ENCODE data around the gene ARL5C. TPM values are rescaled to one million over a fixed set of nuclear protein-coding genes. Genes with fewer than 3 reads are reported as not detected.

The ARL5C gene
- total RNA-seq (not detected), polyA plus RNA-seq (not detected)

DNA sequence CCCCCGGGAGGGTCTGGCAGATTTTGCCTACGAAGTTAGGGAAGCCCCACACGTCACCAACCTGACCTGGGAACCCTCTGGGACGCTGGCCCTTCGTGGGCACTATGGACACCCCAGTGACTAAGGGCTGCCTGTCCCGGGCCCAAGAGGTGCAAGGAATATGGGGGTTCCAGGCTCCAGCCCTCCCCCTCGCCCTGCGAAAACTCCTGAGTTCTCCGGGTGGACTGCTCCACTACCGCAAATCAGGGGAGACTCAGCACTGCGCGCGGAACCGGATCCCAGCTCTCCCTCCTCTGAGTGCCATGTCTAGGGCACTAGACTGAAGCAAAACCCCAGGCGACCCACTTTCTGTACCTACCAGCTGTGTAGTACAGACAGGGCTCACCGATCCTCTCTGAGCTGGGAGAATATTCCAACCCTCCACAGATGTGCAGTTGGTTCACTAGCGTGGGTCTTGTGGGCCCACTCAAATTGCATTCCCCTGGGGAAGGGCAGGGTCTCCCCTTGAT, at the start of gene ARL5C:
ARL5C (minus strand) TSS at position 321 of the 509 bp plus-strand sequence. CDS start 401 bp downstream, outside the sequence.
- H3K4me1 Mint-ChIP-seq = peaks cover 8 to 29% (median 16%) of the 10 kb centered on the region in 4 donors
- H3K27me3 Mint-ChIP-seq = peaks cover 14 to 17% of the 10 kb centered on the region in 2 donors
- Histone ChIP-seq H3K9me3 (ENCODE audit: control insufficient read depth in 1 of 2, low read length in 2 of 2) (no peaks in the 10 kb centered on the region), H3K4me3 (ENCODE audit: low read length in 2 of 2) (peak within 1 kb of the TSS; percentile 61), H3K4me1 (ENCODE audit: insufficient read depth, low read length) (peaks cover 24% of the 10 kb centered on the region), H3K27ac (ENCODE audit: low read depth, low read length) (peak within 1 kb of the TSS; percentile 28), H3K27me3 (ENCODE audit: insufficient read depth, low read length) (no peaks in the 10 kb centered on the region), H3K36me3 (ENCODE audit: insufficient read depth, low read length) (no peaks in the 10 kb centered on the region)
- ChIA-PET POLR2A (ENCODE audit: partially characterized antibody) (interaction anchor here (0.6 to 3.5 kb wide), 3 partner anchors 9 to 34 kb away, joined by 3 to 35 read pairs (median 8); partner anchors contain the start of gene RPL19), CTCF (ENCODE audit: partially characterized antibody) (interaction anchor here (1.2 to 7.3 kb wide), 10 partner anchors 10 to 242 kb away, joined by 4 to 106 read pairs (median 26); partner anchors contain the start of gene PLXDC1)
- peaks cover 0 to 2% (median 0%) of the 10 kb centered on the region in 8 donors for H3K9me3 Mint-ChIP-seq
- no peaks in the 10 kb centered on the region for H3K36me3 Mint-ChIP-seq
- H3K27ac Mint-ChIP-seq = peak within 1 kb of the TSS in 2 of 7 donors; percentile 12 to 78
- intact Hi-C loops (cut with micrococcal nuclease) = no loop called here
- H3K4me3 Mint-ChIP-seq = peak within 1 kb of the TSS; percentile 86 to 96 (median 90)
- no peak for DNase-seq

- no peaks in the 10 kb centered on the region for H3K27me3 ChIP-seq (ENCODE audit: insufficient read depth, low read length)
- peaks cover 8 to 12% of the 10 kb centered on the region in 2 donors for H3K27me3 Mint-ChIP-seq
- H3K9me3 ChIP-seq (ENCODE audit: control insufficient read depth in 1 of 2, low read length in 2 of 2) = no peaks in the 10 kb centered on the region
- no peaks in the 10 kb centered on the region for H3K36me3 Mint-ChIP-seq
- no peaks in the 10 kb centered on the region for H3K36me3 ChIP-seq (ENCODE audit: insufficient read depth, low read length)
- peaks cover 14% of the 10 kb centered on the region for H3K4me1 ChIP-seq (ENCODE audit: insufficient read depth, low read length)
- no peaks in the 10 kb centered on the region for H3K9me3 Mint-ChIP-seq
- H3K4me3 ChIP-seq (ENCODE audit: low read length in 2 of 2) = no peak overlapping the region
- no peak overlapping the region for H3K4me3 Mint-ChIP-seq
- POLR2A ChIA-PET (ENCODE audit: partially characterized antibody) = interaction anchor here (1.1 kb wide), 1 partner anchor 14 kb away, joined by 3 read pairs; the partner anchor contains the start of gene RPL19
- no peak for DNase-seq
- CTCF ChIA-PET (ENCODE audit: partially characterized antibody) = interaction anchor here (18.4 kb wide), 1 partner anchor 26 kb away, joined by 554 read pairs; no protein-coding TSS in a partner anchor
- H3K27ac ChIP-seq (ENCODE audit: low read depth, low read length) = no peak overlapping the region
- H3K27ac Mint-ChIP-seq = no peak overlapping the region
- peaks cover 0 to 11% (median 7%) of the 10 kb centered on the region in 4 donors for H3K4me1 Mint-ChIP-seq
- intact Hi-C loops (cut with micrococcal nuclease) = no loop called here
These were observed 47.9 kb upstream of the ARL5C start for GRCh38 chr17:39213852-39214251.

DNA sequence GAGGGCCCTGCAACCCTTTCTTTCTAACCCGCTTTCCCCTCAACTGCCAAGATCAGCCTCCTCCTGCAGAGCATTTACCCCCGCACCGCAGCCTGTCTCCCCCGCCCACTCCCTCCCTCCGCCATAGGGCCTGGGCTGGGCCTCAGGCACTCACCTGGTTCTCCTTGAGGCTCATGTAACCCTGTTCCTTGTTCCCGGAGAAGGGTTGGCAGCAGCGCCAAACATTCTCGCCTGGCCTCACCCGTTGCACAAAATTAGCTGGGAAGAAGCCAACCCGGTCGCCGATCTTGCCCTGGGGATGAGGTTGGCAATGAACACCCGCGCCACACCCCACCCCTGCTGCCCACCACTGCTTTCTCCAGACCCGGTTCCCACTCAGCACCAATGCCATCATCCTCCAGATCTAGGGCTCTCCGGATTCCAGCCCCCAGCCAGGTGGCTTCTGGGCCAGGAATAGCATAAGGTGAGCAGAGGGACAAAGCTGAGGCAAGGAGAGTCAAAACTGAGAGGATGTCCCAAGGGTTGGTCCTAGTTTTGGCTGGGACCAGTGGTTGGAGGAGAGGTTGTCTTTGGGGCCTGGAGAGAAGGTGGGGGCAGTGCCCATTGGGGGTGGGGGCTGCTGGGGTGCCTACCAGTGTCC, 47.0 kb upstream of the ARL5C start:
- Mint-ChIP-seq H3K4me1 (peaks cover 0 to 19% (median 10%) of the 10 kb centered on the region in 4 donors), H3K27ac (no peak overlapping the region), H3K36me3 (no peaks in the 10 kb centered on the region), H3K27me3 (peaks cover 8 to 11% of the 10 kb centered on the region in 2 donors), H3K4me3 (no peak overlapping the region), H3K9me3 (no peaks in the 10 kb centered on the region)
- POLR2A ChIA-PET (ENCODE audit: partially characterized antibody) = no interaction called here
- Histone ChIP-seq H3K27me3 (ENCODE audit: insufficient read depth, low read length) (no peaks in the 10 kb centered on the region), H3K36me3 (ENCODE audit: insufficient read depth, low read length) (no peaks in the 10 kb centered on the region), H3K4me1 (ENCODE audit: insufficient read depth, low read length) (peaks cover 18% of the 10 kb centered on the region), H3K4me3 (ENCODE audit: low read length in 2 of 2) (no peak overlapping the region), H3K27ac (ENCODE audit: low read depth, low read length) (no peak overlapping the region), H3K9me3 (ENCODE audit: control insufficient read depth in 1 of 2, low read length in 2 of 2) (no peaks in the 10 kb centered on the region)
- intact Hi-C loops (cut with micrococcal nuclease) = no loop called here
- CTCF ChIA-PET (ENCODE audit: partially characterized antibody) = interaction anchor here (18.4 kb wide), 1 partner anchor 27 kb away, joined by 554 read pairs; no protein-coding TSS in a partner anchor
- DNase-seq = no peak

GRCh38 chr17:39212195-39212810, 46.3 kb upstream of the ARL5C start:
- H3K36me3 ChIP-seq (ENCODE audit: insufficient read depth, low read length) = no peaks in the 10 kb centered on the region
- ChIA-PET POLR2A (ENCODE audit: partially characterized antibody) (no interaction called here), CTCF (ENCODE audit: partially characterized antibody) (interaction anchor here (18.4 kb wide), 1 partner anchor 27 kb away, joined by 554 read pairs; no protein-coding TSS in a partner anchor)
- DNase-seq = no peak
- Mint-ChIP-seq H3K4me1 (peaks cover under 1 to 22% (median 11%) of the 10 kb centered on the region in 4 donors), H3K27ac (no peak overlapping the region), H3K27me3 (peaks cover 8 to 11% of the 10 kb centered on the region in 2 donors), H3K9me3 (no peaks in the 10 kb centered on the region), H3K4me3 (no peak overlapping the region), H3K36me3 (no peaks in the 10 kb centered on the region)
- no peaks in the 10 kb centered on the region for H3K9me3 ChIP-seq (ENCODE audit: control insufficient read depth in 1 of 2, low read length in 2 of 2)
- H3K27ac ChIP-seq (ENCODE audit: low read depth, low read length) = no peak overlapping the region
- intact Hi-C loops (cut with micrococcal nuclease) = no loop called here
- no peak overlapping the region for H3K4me3 ChIP-seq (ENCODE audit: low read length in 2 of 2)
- H3K27me3 ChIP-seq (ENCODE audit: insufficient read depth, low read length) = no peaks in the 10 kb centered on the region
- peaks cover 20% of the 10 kb centered on the region for H3K4me1 ChIP-seq (ENCODE audit: insufficient read depth, low read length)

DNA sequence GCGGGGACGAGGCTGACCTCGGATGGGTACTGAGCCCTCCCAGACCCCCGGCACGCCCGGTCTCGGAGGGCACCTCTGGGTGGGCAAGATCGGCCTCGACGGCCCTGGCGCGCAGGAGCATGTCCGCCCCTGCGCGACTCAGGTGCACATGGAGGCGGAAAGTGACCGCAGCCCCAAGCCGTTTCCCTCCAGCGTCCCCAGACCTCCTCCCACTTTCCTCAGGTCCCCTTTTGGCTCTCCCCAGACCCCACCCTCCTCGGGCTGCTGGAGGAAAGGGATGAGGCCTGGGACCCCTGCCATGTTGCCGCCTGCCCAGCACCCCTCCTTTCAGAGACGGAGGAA, 44.1 kb upstream of the ARL5C start:
- Histone ChIP-seq H3K4me3 (ENCODE audit: low read length in 2 of 2) (no peak overlapping the region), H3K27ac (ENCODE audit: low read depth, low read length) (no peak overlapping the region), H3K9me3 (ENCODE audit: control insufficient read depth in 1 of 2, low read length in 2 of 2) (no peaks in the 10 kb centered on the region), H3K27me3 (ENCODE audit: insufficient read depth, low read length) (no peaks in the 10 kb centered on the region), H3K36me3 (ENCODE audit: insufficient read depth, low read length) (peaks cover under 1% of the 10 kb centered on the region), H3K4me1 (ENCODE audit: insufficient read depth, low read length) (peaks cover 24% of the 10 kb centered on the region)
- ChIA-PET POLR2A (ENCODE audit: partially characterized antibody) (interaction anchor here (0.8 to 4.8 kb wide), 3 partner anchors 11 to 35 kb away, joined by 4 to 54 read pairs (median 25); partner anchors contain the start of gene RPL19), CTCF (ENCODE audit: partially characterized antibody) (interaction anchor here (1.4 to 18.4 kb wide), 3 partner anchors 10 to 227 kb away, joined by 4 to 554 read pairs (median 6); partner anchors contain the start of gene RPL19)
- peaks cover 2% of the 10 kb centered on the region in 2 donors for H3K27me3 Mint-ChIP-seq
- H3K27ac Mint-ChIP-seq = peak overlapping the region in 3 of 7 donors; percentile 59 to 80 (median 79)
- intact Hi-C loops (cut with micrococcal nuclease) = no loop called here
- no peaks in the 10 kb centered on the region for H3K9me3 Mint-ChIP-seq
- DNase-seq = no peak
- peaks cover under 1 to 2% of the 10 kb centered on the region in 2 donors for H3K36me3 Mint-ChIP-seq
- peak overlapping the region in 7 of 8 donors; percentile 15 to 75 (median 65) for H3K4me3 Mint-ChIP-seq
- peaks cover 3 to 32% (median 16%) of the 10 kb centered on the region in 4 donors for H3K4me1 Mint-ChIP-seq

- no peak overlapping the region for H3K4me3 ChIP-seq (ENCODE audit: low read length in 2 of 2)
These were observed 43.5 kb upstream of the ARL5C start for GRCh38 chr17:39209317-39210092.

More at GRCh38 chr17:39209317-39210092, 43.5 kb upstream of the ARL5C start:
- Mint-ChIP-seq H3K27me3 (peaks cover 2% of the 10 kb centered on the region in 2 donors), H3K27ac (peak overlapping the region in 5 of 7 donors; percentile 31 to 86 (median 55)), H3K4me3 (peak overlapping the region in 7 of 8 donors; percentile 8 to 75 (median 36)), H3K36me3 (peaks cover 6 to 8% of the 10 kb centered on the region in 2 donors), H3K9me3 (no peaks in the 10 kb centered on the region), H3K4me1 (peaks cover 3 to 32% (median 16%) of the 10 kb centered on the region in 4 donors)
- Histone ChIP-seq H3K27ac (ENCODE audit: low read depth, low read length) (no peak overlapping the region), H3K9me3 (ENCODE audit: control insufficient read depth in 1 of 2, low read length in 2 of 2) (no peaks in the 10 kb centered on the region), H3K4me1 (ENCODE audit: insufficient read depth, low read length) (peaks cover 24% of the 10 kb centered on the region), H3K27me3 (ENCODE audit: insufficient read depth, low read length) (no peaks in the 10 kb centered on the region), H3K36me3 (ENCODE audit: insufficient read depth, low read length) (peaks cover 7% of the 10 kb centered on the region)
- intact Hi-C loops (cut with micrococcal nuclease) = loop anchor here (10.0 kb wide), 2 partner anchors 255 to 505 kb away; partner anchors contain the start of genes CDK12 and MLLT6
- peak; percentile 48 to 83 (median 59) for DNase-seq
- ChIA-PET POLR2A (ENCODE audit: partially characterized antibody) (interaction anchor here (0.7 to 4.8 kb wide), 6 partner anchors 10 to 57 kb away, joined by 3 to 54 read pairs (median 4); partner anchors contain the start of gene RPL19), CTCF (ENCODE audit: partially characterized antibody) (interaction anchor here (0.7 to 18.4 kb wide), 5 partner anchors 8 to 226 kb away, joined by 3 to 554 read pairs (median 5); partner anchors contain the start of gene RPL19)

Measured in CD4-positive, alpha-beta memory T cell (primary cell).